Measurements from ENCODE around the gene TANC1.

TANC1 gene

DNA sequence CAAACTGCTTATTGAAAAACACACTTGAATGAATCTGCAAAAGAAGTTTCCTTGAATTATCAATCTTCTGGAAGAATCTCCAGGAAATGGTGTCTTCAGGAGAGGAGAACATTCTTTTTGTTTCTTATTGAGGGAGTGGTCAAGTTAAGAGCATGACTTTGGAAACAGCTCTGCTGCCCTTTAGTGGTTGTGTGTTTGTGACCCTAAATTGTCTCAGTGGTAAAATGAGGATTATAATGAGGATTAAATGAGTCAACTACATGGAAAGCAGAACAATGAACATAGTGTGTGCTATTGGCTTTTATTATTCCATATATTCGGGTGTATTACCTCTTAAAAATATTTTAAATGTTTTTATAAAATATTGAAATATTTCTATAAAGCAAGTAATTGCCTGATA, 44.8 kb upstream of the TANC1 start:
- no peak for TF ChIP-seq FOXP2 (optimal IDR thresholded peaks at IDR 0.05; ENCODE audit: borderline replicate concordance, extremely low read depth, extremely low read length, insufficient read depth)
- TF ChIP-seq SIN3A (IDR thresholded peaks at IDR 0.05; ENCODE audit: borderline replicate concordance, insufficient read depth, low read length) = no peak
- TF ChIP-seq POLR2AphosphoS5 (IDR thresholded peaks at IDR 0.05; ENCODE audit: low read depth, low read length) = no peak
- TF ChIP-seq, protein P1, sequence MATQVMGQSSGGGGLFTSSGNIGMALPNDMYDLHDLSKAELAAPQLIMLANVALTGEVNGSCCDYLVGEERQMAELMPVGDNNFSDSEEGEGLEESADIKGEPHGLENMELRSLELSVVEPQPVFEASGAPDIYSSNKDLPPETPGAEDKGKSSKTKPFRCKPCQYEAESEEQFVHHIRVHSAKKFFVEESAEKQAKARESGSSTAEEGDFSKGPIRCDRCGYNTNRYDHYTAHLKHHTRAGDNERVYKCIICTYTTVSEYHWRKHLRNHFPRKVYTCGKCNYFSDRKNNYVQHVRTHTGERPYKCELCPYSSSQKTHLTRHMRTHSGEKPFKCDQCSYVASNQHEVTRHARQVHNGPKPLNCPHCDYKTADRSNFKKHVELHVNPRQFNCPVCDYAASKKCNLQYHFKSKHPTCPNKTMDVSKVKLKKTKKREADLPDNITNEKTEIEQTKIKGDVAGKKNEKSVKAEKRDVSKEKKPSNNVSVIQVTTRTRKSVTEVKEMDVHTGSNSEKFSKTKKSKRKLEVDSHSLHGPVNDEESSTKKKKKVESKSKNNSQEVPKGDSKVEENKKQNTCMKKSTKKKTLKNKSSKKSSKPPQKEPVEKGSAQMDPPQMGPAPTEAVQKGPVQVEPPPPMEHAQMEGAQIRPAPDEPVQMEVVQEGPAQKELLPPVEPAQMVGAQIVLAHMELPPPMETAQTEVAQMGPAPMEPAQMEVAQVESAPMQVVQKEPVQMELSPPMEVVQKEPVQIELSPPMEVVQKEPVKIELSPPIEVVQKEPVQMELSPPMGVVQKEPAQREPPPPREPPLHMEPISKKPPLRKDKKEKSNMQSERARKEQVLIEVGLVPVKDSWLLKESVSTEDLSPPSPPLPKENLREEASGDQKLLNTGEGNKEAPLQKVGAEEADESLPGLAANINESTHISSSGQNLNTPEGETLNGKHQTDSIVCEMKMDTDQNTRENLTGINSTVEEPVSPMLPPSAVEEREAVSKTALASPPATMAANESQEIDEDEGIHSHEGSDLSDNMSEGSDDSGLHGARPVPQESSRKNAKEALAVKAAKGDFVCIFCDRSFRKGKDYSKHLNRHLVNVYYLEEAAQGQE (IDR thresholded peaks at IDR 0.05; ENCODE audit: insufficient read depth in 1 of 2, low read depth in 2 of 2, low read length in 2 of 2) = no peak
- TF ChIP-seq TAF1 (IDR thresholded peaks at IDR 0.05; ENCODE audit: borderline replicate concordance, insufficient read depth, low read length) = no peak

DNA sequence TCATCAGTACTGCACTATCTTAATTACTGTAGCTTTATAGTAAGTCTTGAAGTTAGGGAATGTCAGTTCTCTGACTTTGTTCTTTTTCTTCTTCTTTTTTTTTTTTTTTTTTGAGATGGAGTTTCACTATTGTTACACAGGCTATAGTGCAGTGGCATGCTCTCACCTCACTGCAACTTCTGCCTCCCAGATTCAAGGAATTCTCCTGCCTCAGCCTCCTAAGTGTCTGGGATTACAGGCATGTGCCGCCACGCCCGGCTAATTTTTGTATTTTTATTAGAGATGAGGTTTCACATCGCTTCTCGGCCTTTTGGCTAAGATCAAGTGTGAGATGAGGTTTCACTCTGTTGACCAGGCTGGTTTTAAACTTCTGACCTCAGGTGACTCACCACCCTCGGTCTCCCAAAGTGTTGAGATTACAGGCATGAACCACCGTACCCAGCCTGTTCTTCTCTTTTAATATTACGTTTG, 41.9 kb upstream of the TANC1 start:
- TF ChIP-seq SIN3A (IDR thresholded peaks at IDR 0.05; ENCODE audit: borderline replicate concordance, insufficient read depth, low read length) (no peak), FOXP2 (optimal IDR thresholded peaks at IDR 0.05; ENCODE audit: borderline replicate concordance, extremely low read depth, extremely low read length, insufficient read depth) (no peak), TAF1 (IDR thresholded peaks at IDR 0.05; ENCODE audit: borderline replicate concordance, insufficient read depth, low read length) (no peak), POLR2AphosphoS5 (IDR thresholded peaks at IDR 0.05; ENCODE audit: low read depth, low read length) (no peak)
- TF ChIP-seq, protein P1 (IDR thresholded peaks at IDR 0.05; ENCODE audit: insufficient read depth in 1 of 2, low read depth in 2 of 2, low read length in 2 of 2) = no peak

DNA sequence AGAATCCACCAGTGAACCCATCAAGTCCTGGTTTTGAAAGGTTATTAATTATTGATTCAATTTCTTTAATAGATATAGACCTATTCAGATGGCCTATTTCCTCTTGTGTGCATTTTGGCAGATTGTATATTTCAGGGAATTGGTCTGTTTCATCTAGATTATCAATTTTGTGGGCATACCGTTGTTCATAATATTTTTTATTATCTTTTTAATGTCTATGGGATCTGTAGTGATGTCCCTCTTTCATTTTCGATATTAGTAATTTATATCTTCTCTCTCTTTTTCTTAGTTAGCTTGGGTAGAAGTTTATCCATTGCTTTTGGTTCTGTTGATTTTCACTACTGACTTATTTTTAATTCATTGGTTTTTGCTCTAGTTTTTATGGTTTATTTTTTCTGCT, 39.9 kb upstream of the TANC1 start:
- TF ChIP-seq FOXP2 (optimal IDR thresholded peaks at IDR 0.05; ENCODE audit: borderline replicate concordance, extremely low read depth, extremely low read length, insufficient read depth) = no peak
- TF ChIP-seq TAF1 (IDR thresholded peaks at IDR 0.05; ENCODE audit: borderline replicate concordance, insufficient read depth, low read length) = no peak
- TF ChIP-seq POLR2AphosphoS5 (IDR thresholded peaks at IDR 0.05; ENCODE audit: low read depth, low read length) = no peak
- TF ChIP-seq, protein P1 (IDR thresholded peaks at IDR 0.05; ENCODE audit: insufficient read depth in 1 of 2, low read depth in 2 of 2, low read length in 2 of 2) = no peak
- TF ChIP-seq SIN3A (IDR thresholded peaks at IDR 0.05; ENCODE audit: borderline replicate concordance, insufficient read depth, low read length) = no peak

DNA sequence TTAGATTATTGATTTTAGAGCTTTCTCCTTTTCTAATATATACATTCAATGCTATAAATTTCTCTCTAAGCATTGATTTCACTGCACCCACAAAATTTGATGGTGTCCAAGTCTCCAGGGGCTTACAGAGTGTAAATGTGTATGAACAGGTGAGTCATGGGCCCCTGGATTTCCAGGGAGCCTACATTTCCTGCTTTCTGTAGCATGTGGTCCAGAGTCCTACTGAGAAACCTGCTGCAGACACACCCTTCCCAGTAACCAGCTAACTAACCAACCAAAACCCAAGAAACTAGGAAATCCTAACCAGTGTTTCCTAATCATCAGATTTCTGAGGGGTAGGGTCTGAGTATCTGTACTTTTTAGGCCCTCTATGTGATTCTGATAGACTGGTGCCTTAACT, 39.5 kb upstream of the TANC1 start:
- TF ChIP-seq FOXP2 (optimal IDR thresholded peaks at IDR 0.05; ENCODE audit: borderline replicate concordance, extremely low read depth, extremely low read length, insufficient read depth) = no peak
- no peak for TF ChIP-seq SIN3A (IDR thresholded peaks at IDR 0.05; ENCODE audit: borderline replicate concordance, insufficient read depth, low read length)
- TF ChIP-seq TAF1 (IDR thresholded peaks at IDR 0.05; ENCODE audit: borderline replicate concordance, insufficient read depth, low read length) = no peak
- TF ChIP-seq, protein P1 (IDR thresholded peaks at IDR 0.05; ENCODE audit: insufficient read depth in 1 of 2, low read depth in 2 of 2, low read length in 2 of 2) = no peak
- no peak for TF ChIP-seq POLR2AphosphoS5 (IDR thresholded peaks at IDR 0.05; ENCODE audit: low read depth, low read length)

DNA sequence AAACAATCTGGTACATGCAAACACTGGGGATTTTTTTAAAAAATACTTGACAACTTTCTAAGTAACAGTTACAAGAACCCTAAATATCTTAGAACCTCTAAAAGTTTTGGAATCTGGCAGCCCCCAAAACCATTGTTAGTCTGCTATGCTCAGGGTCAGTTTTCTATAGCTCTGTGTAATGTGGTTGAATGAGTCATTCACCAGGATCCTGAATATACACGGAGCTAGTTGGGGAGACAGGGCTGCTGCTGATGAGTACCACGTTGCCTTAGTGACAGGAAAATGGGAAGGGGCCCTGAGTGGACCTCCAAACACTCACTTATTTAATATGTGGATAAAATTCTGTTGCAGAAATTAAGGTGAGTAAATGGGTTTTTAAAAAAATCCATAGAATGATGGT, 36.9 kb upstream of the TANC1 start:
- TF ChIP-seq SIN3A (IDR thresholded peaks at IDR 0.05; ENCODE audit: borderline replicate concordance, insufficient read depth, low read length) (no peak), POLR2AphosphoS5 (IDR thresholded peaks at IDR 0.05; ENCODE audit: low read depth, low read length) (no peak), FOXP2 (optimal IDR thresholded peaks at IDR 0.05; ENCODE audit: borderline replicate concordance, extremely low read depth, extremely low read length, insufficient read depth) (no peak), TAF1 (IDR thresholded peaks at IDR 0.05; ENCODE audit: borderline replicate concordance, insufficient read depth, low read length) (no peak)
- TF ChIP-seq, protein P1 (IDR thresholded peaks at IDR 0.05; ENCODE audit: insufficient read depth in 1 of 2, low read depth in 2 of 2, low read length in 2 of 2) = no peak

All from PFSK-1 (cell line).